GM18519 (cell line): Measurements from ENCODE around the gene UCN2.

Experiments used
- ATAC-seq: cut with Tn5 transposase; IDR thresholded peaks from one replicate; pipeline ENCODE4 v1.9.1; 2021; ENCODE audit warnings: mild to moderate bottlenecking, moderate library complexity; ENCODE audit not compliant: unreplicated experiment, low FRiP score

The UCN2 gene

GRCh38 chr3:48591886-48592518, 28.4 kb upstream of the UCN2 start:
- no peak for ATAC-seq

DNA sequence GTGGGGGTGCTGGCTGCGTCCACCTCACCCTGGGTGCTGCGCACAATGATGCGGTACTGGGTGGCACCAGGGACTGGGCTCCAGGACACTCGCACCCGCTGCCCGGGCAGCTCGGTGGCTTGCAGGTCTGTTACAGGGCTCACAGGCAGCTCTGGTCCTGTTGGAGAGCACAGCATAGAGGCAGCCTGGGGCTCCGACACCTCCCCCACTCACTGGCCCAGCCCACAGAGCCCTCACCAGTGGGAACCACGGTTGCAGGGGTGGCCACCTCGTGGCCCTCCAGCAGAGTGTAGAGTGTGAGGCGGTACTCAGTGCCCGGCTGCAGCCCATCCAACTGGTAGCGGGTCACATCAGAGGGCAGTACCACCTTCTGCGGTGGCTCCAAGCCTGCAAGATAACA, 27.9 kb upstream of the UCN2 start:
- ATAC-seq = no peak

DNA sequence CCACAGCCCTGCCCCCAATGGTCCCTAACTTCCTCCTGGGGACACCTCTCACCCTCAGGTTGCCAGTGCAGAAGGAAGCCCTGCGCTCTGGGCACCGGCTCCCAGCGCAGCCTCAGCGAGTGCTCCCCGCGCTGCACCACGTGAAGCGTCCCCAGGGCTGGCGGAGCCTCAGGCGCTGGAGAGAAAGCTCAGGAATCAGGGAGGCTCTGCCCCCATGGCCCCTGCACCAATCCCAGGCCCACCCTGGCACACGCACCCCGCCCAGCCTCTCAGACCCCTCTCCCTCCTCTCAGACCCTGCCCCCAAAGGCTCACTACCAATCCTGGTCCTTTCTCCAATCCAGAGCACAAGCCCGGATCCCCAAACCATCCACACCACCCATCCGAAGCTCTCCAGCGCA, 24.6 kb upstream of the UCN2 start:
- ATAC-seq = no peak

DNA sequence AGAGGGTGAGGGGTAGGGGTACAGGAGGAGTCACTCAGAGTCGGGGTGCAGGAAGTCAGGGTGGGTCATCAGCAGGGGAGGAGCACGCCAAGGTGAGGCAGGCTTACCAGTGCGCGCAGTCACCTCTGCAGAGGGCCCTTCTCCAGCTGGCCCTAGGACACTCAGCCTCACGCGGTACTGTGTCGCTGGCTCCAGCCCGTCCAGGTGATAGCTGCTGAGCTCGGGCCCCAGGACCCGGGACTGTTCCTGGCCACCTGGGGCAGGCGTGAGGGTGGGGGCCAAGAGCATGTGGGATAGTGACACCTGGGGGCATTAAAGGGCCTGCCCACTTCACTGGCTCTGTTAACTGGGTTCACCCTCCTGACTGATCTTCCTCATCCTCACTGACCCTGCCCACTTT, 24.1 kb upstream of the UCN2 start:
- ATAC-seq = no peak

- no peak for ATAC-seq
Measured at GRCh38 chr3:48585411-48585810, 21.8 kb upstream of the UCN2 start.

GRCh38 chr3:48584836-48585235, 21.3 kb upstream of the UCN2 start:
- ATAC-seq = no peak

- no peak for ATAC-seq
Measured at GRCh38 chr3:48581621-48582481, 18.3 kb upstream of the UCN2 start.

GRCh38 chr3:48576647-48577046, 13.1 kb upstream of the UCN2 start:
- no peak for ATAC-seq

DNA sequence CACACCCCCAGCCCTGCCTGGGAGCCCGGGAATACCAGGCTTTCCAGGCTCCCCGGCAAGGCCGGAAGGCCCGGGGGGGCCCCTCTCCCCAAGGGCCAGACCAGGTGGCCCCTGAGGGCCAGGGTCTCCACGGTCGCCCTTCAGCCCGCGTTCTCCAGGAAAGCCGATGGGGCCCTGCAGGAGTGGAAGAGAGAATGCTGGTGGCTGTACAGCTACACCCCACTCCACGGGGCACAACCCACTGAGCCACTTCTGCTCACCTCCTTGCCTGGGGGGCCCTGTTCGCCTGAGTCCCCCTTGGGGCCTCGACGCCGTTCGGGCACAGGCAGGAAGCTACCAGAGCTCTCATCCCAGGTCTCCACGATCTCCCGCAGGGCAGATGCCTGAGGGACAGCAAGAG, 11.8 kb upstream of the UCN2 start:
- ATAC-seq = no peak

- ATAC-seq = no peak
Measured at GRCh38 chr3:48573973-48574585, 10.5 kb upstream of the UCN2 start.

GRCh38 chr3:48572517-48572916, 8.9 kb upstream of the UCN2 start:
- no peak for ATAC-seq

DNA sequence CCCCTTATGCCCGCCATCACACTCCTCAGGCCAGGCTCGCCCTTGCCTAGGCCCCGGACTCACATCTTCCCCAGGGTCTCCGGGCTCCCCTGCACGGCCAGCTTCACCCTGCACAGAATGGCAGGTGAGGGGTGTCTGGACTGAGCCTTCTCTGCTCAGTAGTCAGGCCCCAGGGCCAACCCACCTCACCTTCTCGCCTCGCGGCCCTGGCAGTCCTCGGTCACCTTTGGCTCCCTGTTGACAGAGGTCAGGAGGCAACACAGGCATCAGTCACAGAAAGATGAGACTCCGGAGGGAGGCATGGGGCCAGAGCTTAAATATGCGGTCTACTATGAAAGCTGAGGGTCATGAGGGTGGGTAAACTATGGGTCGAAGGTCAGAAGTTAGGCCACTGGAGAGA, 8.4 kb upstream of the UCN2 start:
- no peak for ATAC-seq

GRCh38 chr3:48569808-48570450, 6.3 kb upstream of the UCN2 start:
- ATAC-seq = no peak

- no peak for ATAC-seq
Measured at GRCh38 chr3:48569400-48569799, 5.8 kb upstream of the UCN2 start.

DNA sequence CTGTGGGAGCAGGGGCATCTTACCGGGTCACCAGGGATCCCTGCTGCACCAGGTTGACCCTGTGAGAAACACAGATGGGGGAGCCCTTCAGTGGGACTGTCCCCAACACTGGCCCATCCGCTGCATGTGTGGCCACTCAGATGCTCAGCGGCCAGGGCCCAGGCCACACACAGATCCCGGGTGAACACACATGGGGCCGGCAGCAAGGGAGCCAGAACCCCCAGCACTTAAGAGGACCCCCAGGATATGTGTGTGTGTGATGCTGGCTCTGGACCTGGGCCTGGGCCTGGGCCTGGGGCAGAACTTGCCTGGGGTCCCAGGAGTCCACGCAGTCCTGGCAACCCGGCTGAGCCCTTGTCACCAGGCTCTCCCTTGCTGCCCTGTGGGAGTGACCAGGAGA, 4.9 kb upstream of the UCN2 start:
- ATAC-seq = no peak

- ATAC-seq = no peak
Measured at GRCh38 chr3:48567500-48567899, 3.9 kb upstream of the UCN2 start.

DNA sequence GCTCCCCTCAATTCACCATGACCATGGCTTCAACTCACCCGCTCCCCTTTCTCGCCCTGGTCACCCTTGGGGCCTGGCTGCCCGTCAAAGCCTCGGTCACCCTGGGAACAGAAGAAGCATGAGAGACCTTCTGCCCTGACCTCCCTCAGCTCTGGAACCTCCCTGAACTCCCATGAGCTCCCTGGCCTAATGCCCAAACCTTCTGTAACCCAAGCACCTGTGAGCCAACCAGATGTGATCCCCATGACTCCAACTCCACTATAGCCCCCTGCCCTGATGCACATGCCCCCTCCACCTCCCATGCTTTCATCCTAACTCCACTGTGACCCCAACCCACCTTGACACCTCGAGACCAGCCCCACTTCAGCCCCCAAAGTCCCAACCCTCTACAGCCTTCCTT, 3.5 kb upstream of the UCN2 start:
- ATAC-seq = no peak

DNA sequence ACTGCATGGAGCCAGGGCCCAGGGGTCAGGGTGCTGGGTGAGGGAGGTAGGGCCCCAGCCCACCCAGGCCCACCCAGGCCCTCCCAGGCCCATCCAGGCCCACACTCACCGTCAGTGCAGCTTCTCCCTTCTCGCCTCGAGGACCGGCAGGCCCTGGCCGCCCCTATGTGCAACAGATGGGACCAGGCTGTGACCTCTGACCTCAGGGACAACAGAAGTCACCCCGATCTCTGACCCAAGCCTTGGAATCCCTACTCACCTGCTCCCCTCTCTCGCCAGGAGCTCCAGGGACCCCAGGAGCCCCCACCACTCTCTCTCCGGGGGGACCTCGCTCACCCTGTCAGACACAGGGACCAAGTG, 2.8 kb upstream of the UCN2 start:
- no peak for ATAC-seq

- no peak for ATAC-seq
Measured at GRCh38 chr3:48565591-48566400, 2.2 kb upstream of the UCN2 start.

GRCh38 chr3:48565186-48565585, 1.6 kb upstream of the UCN2 start:
- no peak for ATAC-seq

DNA sequence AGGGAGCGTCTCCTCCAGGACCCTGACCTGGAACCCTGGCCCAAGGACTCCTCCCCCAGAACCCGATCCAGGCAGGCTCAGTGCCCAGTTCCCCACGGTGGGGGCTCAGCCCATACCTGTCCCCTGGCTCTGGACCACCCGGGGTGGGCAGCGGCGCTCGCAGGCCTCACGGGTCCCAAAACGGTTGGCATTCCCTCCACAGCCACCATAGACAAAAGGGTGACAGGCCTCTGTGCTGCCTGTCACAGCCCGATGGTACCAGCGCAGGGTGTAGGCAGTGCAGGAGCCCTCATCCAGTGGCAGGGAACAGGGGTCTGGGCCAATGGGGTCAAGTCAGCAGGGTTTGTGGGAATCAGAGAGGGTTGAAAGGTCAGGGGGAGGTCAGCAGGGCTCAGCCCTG, 1.1 kb upstream of the UCN2 start:
- ATAC-seq = no peak
